ENCODE data around the gene GPX3. TPM values are rescaled to one million over a fixed set of nuclear protein-coding genes. Genes with fewer than 3 reads are reported as not detected.

The GPX3 gene
- polyA plus RNA-seq, 1 experiment: 3.8 TPM

GRCh38 chr5:151037561-151038411 is 17.4 kb downstream of the GPX3 start:
- H3K36me3 ChIP-seq (ENCODE audit: control insufficient read depth, insufficient read depth, low read length): peaks cover 50% of the 10 kb centered on the region
- no peak for TF ChIP-seq CTCF (IDR thresholded peaks at IDR 0.05; ENCODE audit: insufficient read depth, low read depth, low read length)

GRCh38 chr5:151038412-151038745 is 18.0 kb downstream of the GPX3 start:
- Histone ChIP-seq H3K4me3 (ENCODE audit: low read depth, low read length) (no peak overlapping the region), H3K27me3 (ENCODE audit: control insufficient read depth, insufficient read depth, low read length) (no peaks in the 10 kb centered on the region), H3K36me3 (ENCODE audit: control insufficient read depth, insufficient read depth, low read length) (peaks cover 49% of the 10 kb centered on the region)
- TF ChIP-seq CTCF (IDR thresholded peaks at IDR 0.05; ENCODE audit: insufficient read depth, low read depth, low read length): no peak
- POLR2A ChIA-PET: no interaction called here
- no peak for DNase-seq (ENCODE audit: low read depth)
- CTCF ChIA-PET: interaction anchor here (1.1 to 6.3 kb wide), 4 partner anchors 12 to 127 kb away, joined by 3 to 76 read pairs (median 21); no protein-coding TSS in a partner anchor

More at GRCh38 chr5:151037561-151038411, 17.4 kb downstream of the GPX3 start:
- DNase-seq (ENCODE audit: low read depth): no peak
- H3K4me3 ChIP-seq (ENCODE audit: low read depth, low read length): no peak overlapping the region
- H3K27me3 ChIP-seq (ENCODE audit: control insufficient read depth, insufficient read depth, low read length): no peaks in the 10 kb centered on the region
- CTCF ChIA-PET: interaction anchor here (1.1 to 6.3 kb wide), 4 partner anchors 13 to 128 kb away, joined by 3 to 76 read pairs (median 21); no protein-coding TSS in a partner anchor
- POLR2A ChIA-PET: no interaction called here

GRCh38 chr5:151038801-151039238 is 18.4 kb downstream of the GPX3 start:
- TF ChIP-seq CTCF (IDR thresholded peaks at IDR 0.05; ENCODE audit: insufficient read depth, low read depth, low read length): no peak
- Histone ChIP-seq H3K4me3 (ENCODE audit: low read depth, low read length) (no peak overlapping the region), H3K36me3 (ENCODE audit: control insufficient read depth, insufficient read depth, low read length) (peaks cover 46% of the 10 kb centered on the region), H3K27me3 (ENCODE audit: control insufficient read depth, insufficient read depth, low read length) (no peaks in the 10 kb centered on the region)
- no peak for DNase-seq (ENCODE audit: low read depth)
- POLR2A ChIA-PET: no interaction called here
- CTCF ChIA-PET: interaction anchor here (1.0 to 6.3 kb wide), 5 partner anchors 12 to 126 kb away, joined by 3 to 76 read pairs (median 6); no protein-coding TSS in a partner anchor

GRCh38 chr5:151039665-151040064 is 19.3 kb downstream of the GPX3 start:
- Histone ChIP-seq H3K36me3 (ENCODE audit: control insufficient read depth, insufficient read depth, low read length) (peaks cover 41% of the 10 kb centered on the region), H3K27me3 (ENCODE audit: control insufficient read depth, insufficient read depth, low read length) (no peaks in the 10 kb centered on the region), H3K4me3 (ENCODE audit: low read depth, low read length) (no peak overlapping the region)
- TF ChIP-seq CTCF (IDR thresholded peaks at IDR 0.05; ENCODE audit: insufficient read depth, low read depth, low read length): no peak
- DNase-seq (ENCODE audit: low read depth): no peak
- CTCF ChIA-PET: interaction anchor here (1.0 to 6.3 kb wide), 4 partner anchors 11 to 126 kb away, joined by 3 to 76 read pairs (median 21); no protein-coding TSS in a partner anchor
- POLR2A ChIA-PET: no interaction called here

GRCh38 chr5:151040211-151040747 is 19.9 kb downstream of the GPX3 start:
- CTCF ChIA-PET: interaction anchor here (1.7 to 6.3 kb wide), 3 partner anchors 10 to 75 kb away, joined by 4 to 76 read pairs (median 36); no protein-coding TSS in a partner anchor
- POLR2A ChIA-PET: no interaction called here
- Histone ChIP-seq H3K27me3 (ENCODE audit: control insufficient read depth, insufficient read depth, low read length) (no peaks in the 10 kb centered on the region), H3K36me3 (ENCODE audit: control insufficient read depth, insufficient read depth, low read length) (peaks cover 39% of the 10 kb centered on the region), H3K4me3 (ENCODE audit: low read depth, low read length) (no peak overlapping the region)
- 0 out of 2 replicates have a peak, but pooled peaks have one; percentile 7 for TF ChIP-seq CTCF (IDR thresholded peaks at IDR 0.05; ENCODE audit: insufficient read depth, low read depth, low read length)
- no peak for DNase-seq (ENCODE audit: low read depth)
